Loucy (cell line): Measurements from ENCODE around the gene DDX39B.

Experiments used
- H2AFZ ChIP-seq: fragments of 200-600 bp; sonication (generic); 2 replicates; pipeline ENCODE4 v1.6.0; 2016; ENCODE audit warnings: antibody characterized with exemption, mild to moderate bottlenecking, low read length, moderate library complexity
- H3F3A ChIP-seq: fragments of 200-600 bp; 2 replicates; pipeline ENCODE4 v1.6.0; 2016; ENCODE audit warnings: antibody characterized with exemption, low read depth, mild to moderate bottlenecking
- H3K27me3 ChIP-seq: fragments of 200-600 bp; sonication (generic); 2 replicates; pipeline ENCODE4 v1.6.1; 2014; ENCODE audit warnings: low read length, mild to moderate bottlenecking; ENCODE audit not compliant: insufficient read depth, poor library complexity, severe bottlenecking
- H3K36me3 ChIP-seq: fragments of 200-600 bp; sonication (generic); 2 replicates; pipeline ENCODE4 v1.6.1; 2016; ENCODE audit warnings: low read length; ENCODE audit not compliant: insufficient read depth
- H3K4me1 ChIP-seq: fragments of 200-600 bp; sonication (generic); 2 replicates; pipeline ENCODE4 v1.5.1; 2014; ENCODE audit warnings: low read length, mild to moderate bottlenecking; ENCODE audit not compliant: insufficient read depth, poor library complexity, severe bottlenecking
- H3K4me2 ChIP-seq: fragments of 200-600 bp; sonication (generic); 2 replicates; pipeline ENCODE4 v1.6.0; 2014; ENCODE audit warnings: antibody characterized with exemption, low read length, low read depth, mild to moderate bottlenecking; ENCODE audit not compliant: poor library complexity, severe bottlenecking
- H3K4me3 ChIP-seq: fragments of 200-600 bp; sonication (generic); 2 replicates; pipeline ENCODE4 v1.5.1; 2014; ENCODE audit warnings: low read length, mild to moderate bottlenecking, mixed read lengths; ENCODE audit not compliant: poor library complexity, severe bottlenecking
- H3K79me2 ChIP-seq: fragments of 200-600 bp; sonication (generic); 2 replicates; pipeline ENCODE4 v1.6.1; 2014; ENCODE audit warnings: low read length; ENCODE audit not compliant: insufficient read depth
- H3K9ac ChIP-seq: fragments of 200-600 bp; sonication (generic); 2 replicates; pipeline ENCODE4 v1.6.0; 2014; ENCODE audit warnings: mild to moderate bottlenecking, low read depth, low read length, moderate library complexity; ENCODE audit not compliant: poor library complexity, severe bottlenecking
- H3K9me2 ChIP-seq: fragments of 200-600 bp; sonication (generic); replicated peaks from 2 replicates; pipeline ENCODE4 v1.6.1; 2016; ENCODE audit warnings: low read depth, low read length, mixed read lengths
- H3K9me3 ChIP-seq: fragments of 200-600 bp; sonication (generic); 2 replicates; pipeline ENCODE4 v1.6.1; 2014; ENCODE audit warnings: mild to moderate bottlenecking, antibody characterized with exemption, low read length, low read depth; ENCODE audit not compliant: insufficient read depth
- H4K20me1 ChIP-seq: fragments of 200-600 bp; sonication (generic); 2 replicates; pipeline ENCODE4 v1.6.0; 2014; ENCODE audit warnings: antibody characterized with exemption, low read length, mild to moderate bottlenecking; ENCODE audit not compliant: insufficient read depth, poor library complexity, severe bottlenecking
- EZH2phosphoT487 ChIP-seq: fragments of 200-600 bp; IDR thresholded peaks from 2 replicates; pipeline ENCODE4 v1.6.1; 2018; ENCODE audit warnings: antibody characterized with exemption, mild to moderate bottlenecking, moderate library complexity, borderline replicate concordance
- TF ChIP-seq, protein P1 (sequence below): fragments of 200-600 bp; sonication (generic); conservative IDR thresholded peaks from 2 replicates; pipeline ENCODE4 v1.5.1; 2014; ENCODE audit warnings: mild to moderate bottlenecking, antibody characterized with exemption, low read length

Gene DDX39B

DNA sequence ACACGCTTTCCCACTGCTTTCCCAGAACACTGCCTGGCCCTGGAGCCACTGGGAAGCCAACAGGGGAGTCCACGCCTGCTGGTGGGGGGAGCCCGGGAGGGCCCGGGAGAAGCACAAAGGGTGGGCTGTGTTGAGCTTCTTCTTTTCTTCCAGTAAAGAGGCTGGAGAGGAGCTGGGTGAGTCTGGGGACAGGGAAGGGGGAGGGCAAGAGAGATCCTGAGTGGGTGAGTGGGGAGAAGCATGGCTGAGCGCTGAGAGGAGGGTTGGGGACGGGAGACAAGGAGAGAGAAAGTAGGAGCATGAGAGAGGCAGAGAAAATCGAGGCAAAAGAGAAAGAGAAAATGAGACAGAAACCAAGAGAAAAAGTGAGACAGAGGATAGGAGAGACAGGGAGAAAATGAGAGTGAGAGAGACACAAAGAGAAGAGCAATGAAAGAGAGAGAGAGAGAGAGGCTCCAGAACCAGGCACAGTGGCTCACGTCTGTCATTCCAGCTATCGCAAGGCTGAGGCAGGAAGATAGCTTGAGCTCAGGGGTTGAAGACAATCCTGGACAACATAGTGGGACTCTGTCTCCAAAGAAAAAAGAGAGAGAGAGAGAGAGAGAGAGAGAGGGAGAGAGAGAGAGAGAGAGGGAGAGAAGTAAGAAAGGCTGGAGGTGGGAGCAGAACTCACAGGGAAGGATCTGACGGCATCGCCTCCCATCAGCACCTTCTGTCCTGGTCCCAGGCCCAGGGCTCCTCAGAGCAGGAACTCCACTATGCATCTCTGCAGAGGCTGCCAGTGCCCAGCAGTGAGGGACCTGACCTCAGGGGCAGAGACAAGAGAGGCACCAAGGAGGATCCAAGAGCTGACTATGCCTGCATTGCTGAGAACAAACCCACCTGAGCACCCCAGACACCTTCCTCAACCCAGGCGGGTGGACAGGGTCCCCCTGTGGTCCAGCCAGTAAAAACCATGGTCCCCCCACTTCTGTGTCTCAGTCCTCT, 46.3 kb upstream of the DDX39B start:
- TF ChIP-seq, protein P1, sequence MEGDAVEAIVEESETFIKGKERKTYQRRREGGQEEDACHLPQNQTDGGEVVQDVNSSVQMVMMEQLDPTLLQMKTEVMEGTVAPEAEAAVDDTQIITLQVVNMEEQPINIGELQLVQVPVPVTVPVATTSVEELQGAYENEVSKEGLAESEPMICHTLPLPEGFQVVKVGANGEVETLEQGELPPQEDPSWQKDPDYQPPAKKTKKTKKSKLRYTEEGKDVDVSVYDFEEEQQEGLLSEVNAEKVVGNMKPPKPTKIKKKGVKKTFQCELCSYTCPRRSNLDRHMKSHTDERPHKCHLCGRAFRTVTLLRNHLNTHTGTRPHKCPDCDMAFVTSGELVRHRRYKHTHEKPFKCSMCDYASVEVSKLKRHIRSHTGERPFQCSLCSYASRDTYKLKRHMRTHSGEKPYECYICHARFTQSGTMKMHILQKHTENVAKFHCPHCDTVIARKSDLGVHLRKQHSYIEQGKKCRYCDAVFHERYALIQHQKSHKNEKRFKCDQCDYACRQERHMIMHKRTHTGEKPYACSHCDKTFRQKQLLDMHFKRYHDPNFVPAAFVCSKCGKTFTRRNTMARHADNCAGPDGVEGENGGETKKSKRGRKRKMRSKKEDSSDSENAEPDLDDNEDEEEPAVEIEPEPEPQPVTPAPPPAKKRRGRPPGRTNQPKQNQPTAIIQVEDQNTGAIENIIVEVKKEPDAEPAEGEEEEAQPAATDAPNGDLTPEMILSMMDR = no peak
- no peak for TF ChIP-seq EZH2phosphoT487
- Histone ChIP-seq H3K79me2 (peaks cover 36% of the 10 kb centered on the region), H4K20me1 (no peaks in the 10 kb centered on the region), H3K9me3 (no peaks in the 10 kb centered on the region), H3K9ac (peak overlapping the region; percentile 85), H3K27me3 (no peaks in the 10 kb centered on the region), H3F3A (peaks cover 3% of the 10 kb centered on the region; the same call in 1 of the 2 replicates), H2AFZ (no peak overlapping the region), H3K4me3 (peak overlapping the region; percentile 70), H3K4me1 (peaks cover 59% of the 10 kb centered on the region), H3K9me2 (no peaks in the 10 kb centered on the region), H3K4me2 (peak overlapping the region; percentile 93), H3K36me3 (no peaks in the 10 kb centered on the region)

DNA sequence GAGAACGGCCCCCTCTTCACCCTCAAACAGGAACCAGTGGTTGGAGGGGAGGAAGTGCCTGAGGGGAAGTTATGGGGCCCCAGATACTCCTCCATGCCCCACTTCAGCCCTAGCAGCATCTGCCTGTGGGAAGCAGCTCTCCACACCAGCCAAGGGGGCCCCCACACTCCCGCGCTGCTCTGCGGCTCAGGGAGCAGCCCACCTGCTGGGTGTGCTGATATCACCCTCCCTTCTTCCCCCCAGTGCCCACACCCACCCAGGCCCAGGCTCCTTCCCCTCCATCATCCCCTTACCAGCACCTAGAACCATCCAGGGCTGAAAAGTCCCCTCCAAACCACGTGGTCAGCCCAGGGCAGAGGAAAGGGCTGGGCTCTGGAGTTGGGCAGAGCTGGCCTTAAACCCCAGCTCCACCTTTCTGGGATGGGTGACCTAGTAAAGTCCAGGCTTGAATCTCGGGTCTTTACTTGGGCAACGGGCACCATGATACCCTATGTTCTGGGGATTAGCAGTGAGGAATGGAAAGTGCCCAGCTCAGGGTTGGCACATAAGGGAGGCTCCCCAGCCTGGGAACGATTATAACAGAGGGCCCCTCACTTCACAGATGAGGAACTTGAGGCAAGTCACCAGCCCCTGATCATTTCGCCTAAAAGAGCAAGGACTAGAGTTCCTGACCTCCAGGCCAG, 44.9 kb upstream of the DDX39B start:
- no peak overlapping the region for H2AFZ ChIP-seq
- H3K9me3 ChIP-seq = no peaks in the 10 kb centered on the region
- no peak for TF ChIP-seq EZH2phosphoT487
- peaks cover 62% of the 10 kb centered on the region for H3K4me1 ChIP-seq
- peaks cover 45% of the 10 kb centered on the region for H3K79me2 ChIP-seq
- peak overlapping the region; percentile 70 for H3K4me3 ChIP-seq
- H3F3A ChIP-seq = peaks cover 3% of the 10 kb centered on the region; the same call in 1 of the 2 replicates
- no peaks in the 10 kb centered on the region for H3K27me3 ChIP-seq
- no peaks in the 10 kb centered on the region for H3K36me3 ChIP-seq
- no peaks in the 10 kb centered on the region for H3K9me2 ChIP-seq
- peak overlapping the region; percentile 93 for H3K4me2 ChIP-seq
- H4K20me1 ChIP-seq = no peaks in the 10 kb centered on the region
- H3K9ac ChIP-seq = peak overlapping the region; percentile 85

DNA sequence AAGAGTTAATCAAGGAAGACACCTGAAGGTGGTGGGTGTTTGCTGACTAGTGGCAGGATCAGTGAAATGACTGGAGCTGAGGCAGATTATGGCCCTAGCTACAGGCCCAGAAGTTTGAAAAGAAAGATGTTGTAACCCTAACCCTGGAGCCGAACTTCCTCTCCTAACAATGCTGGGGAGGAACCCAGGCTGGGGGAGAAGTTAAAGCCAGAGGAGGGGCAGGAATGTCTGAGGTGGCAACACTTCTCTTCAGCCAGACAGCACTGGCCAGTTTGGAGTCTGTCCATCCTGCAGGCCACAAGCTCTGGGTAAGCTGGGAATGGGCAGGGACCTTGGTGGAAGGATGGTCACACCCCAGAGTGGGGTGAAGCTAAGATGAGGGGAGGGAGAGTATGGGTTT, 44.2 kb upstream of the DDX39B start, which contains the start of gene LST1:
LST1 (plus strand) TSS at position 270 of the 400 bp plus-strand sequence. CDS start 1,023 bp downstream, outside the sequence.
- H3K79me2 ChIP-seq = peaks cover 47% of the 10 kb centered on the region
- H3K9ac ChIP-seq = peak within 1 kb of the TSS; percentile 85
- H3K4me3 ChIP-seq = peak within 1 kb of the TSS; percentile 70
- H3K9me2 ChIP-seq = no peaks in the 10 kb centered on the region
- H3K4me2 ChIP-seq = peak within 1 kb of the TSS; percentile 93
- TF ChIP-seq, protein P1 = no peak
- no peak for TF ChIP-seq EZH2phosphoT487
- H3K27me3 ChIP-seq = no peaks in the 10 kb centered on the region
- H3K9me3 ChIP-seq = no peaks in the 10 kb centered on the region
- H2AFZ ChIP-seq = no peak within 1 kb of the TSS
- no peaks in the 10 kb centered on the region for H4K20me1 ChIP-seq
- peaks cover 3% of the 10 kb centered on the region; the same call in 1 of the 2 replicates for H3F3A ChIP-seq
- peaks cover 66% of the 10 kb centered on the region for H3K4me1 ChIP-seq
- H3K36me3 ChIP-seq = no peaks in the 10 kb centered on the region
